GM23338 (cell line): ENCODE measurements around the gene NFIB. TPM values are rescaled to one million over a fixed set of nuclear protein-coding genes. Genes with fewer than 3 reads are reported as not detected.

ENCODE experiments used
- ATAC-seq: fragments of 200-7000 bp; cut with Tn5 transposase; 3 replicates; pipeline ENCODE4 v1.9.1; 2020
- DNase-seq: peaks from one replicate; pipeline ENCODE4 v3.0.0-alpha.2; 2015; ENCODE audit warnings: low spot score
- H2AFZ ChIP-seq: fragments of 200-600 bp; sonication (generic); 2 replicates; pipeline ENCODE4 v1.8.0; 2016; ENCODE audit warnings: antibody characterized with exemption, mild to moderate bottlenecking, moderate library complexity
- H3F3A ChIP-seq: fragments of 200-600 bp; sonication (generic); replicated peaks from 2 replicates; pipeline ENCODE4 v1.8.0; 2017; ENCODE audit warnings: antibody characterized with exemption, mixed run types, low read depth
- H3K27ac ChIP-seq: fragments of 200-600 bp; sonication (generic); 2 replicates; pipeline ENCODE4 v1.6.1; 2016; ENCODE audit warnings: low read depth
- H3K27me3 ChIP-seq: fragments of 200-600 bp; sonication (generic); 2 replicates; pipeline ENCODE4 v1.8.0; 2016; ENCODE audit warnings: mild to moderate bottlenecking, mixed run types, moderate library complexity; ENCODE audit not compliant: insufficient read depth
- H3K36me3 ChIP-seq: fragments of 200-600 bp; sonication (generic); 2 replicates; pipeline ENCODE4 v1.8.0; 2016; ENCODE audit warnings: mild to moderate bottlenecking; ENCODE audit not compliant: insufficient read depth
- H3K4me1 ChIP-seq: fragments of 200-600 bp; sonication (generic); 2 replicates; pipeline ENCODE4 v1.8.0; 2016; ENCODE audit warnings: mild to moderate bottlenecking, moderate library complexity; ENCODE audit not compliant: insufficient read depth
- H3K4me2 ChIP-seq: fragments of 200-600 bp; sonication (generic); 2 replicates; pipeline ENCODE4 v1.7.1; 2017; ENCODE audit warnings: mixed run types
- H3K4me3 ChIP-seq: fragments of 200-600 bp; sonication (generic); 2 replicates; pipeline ENCODE4 v1.6.1; 2016; ENCODE audit warnings: mixed run types
- H3K79me2 ChIP-seq: fragments of 200-600 bp; sonication (generic); replicated peaks from 2 replicates; pipeline ENCODE4 v1.8.0; 2017; ENCODE audit warnings: mild to moderate bottlenecking; ENCODE audit not compliant: insufficient read depth
- H3K9me2 ChIP-seq: fragments of 200-600 bp; sonication (generic); 2 replicates; pipeline ENCODE4 v1.8.0; 2017; ENCODE audit not compliant: insufficient read depth
- H4K20me1 ChIP-seq: fragments of 200-600 bp; sonication (generic); replicated peaks from 2 replicates; pipeline ENCODE4 v1.8.0; 2017; ENCODE audit warnings: mild to moderate bottlenecking; ENCODE audit not compliant: insufficient read depth
- H3K27ac Mint-ChIP-seq: 2 replicates; pipeline ENCODE4 v1.8.0; 2020; ENCODE audit warnings: inconsistent platforms, mild to moderate bottlenecking, moderate library complexity, mixed read lengths
- H3K27me3 Mint-ChIP-seq: 3 replicates; pipeline ENCODE4 v1.8.0; 2022; ENCODE audit warnings: low read depth, mild to moderate bottlenecking, moderate library complexity, mixed read lengths, inconsistent platforms; ENCODE audit not compliant: insufficient read depth, poor library complexity
- H3K36me3 Mint-ChIP-seq: 3 replicates; pipeline ENCODE4 v1.8.0; 2021; ENCODE audit warnings: low read depth, mild to moderate bottlenecking, inconsistent platforms, moderate library complexity, mixed read lengths
- H3K4me1 Mint-ChIP-seq: 3 replicates; pipeline ENCODE4 v1.8.0; 2020; ENCODE audit warnings: mild to moderate bottlenecking, inconsistent platforms, mixed read lengths
- H3K4me3 Mint-ChIP-seq: 3 replicates; pipeline ENCODE4 v1.8.0; 2021; ENCODE audit warnings: moderate library complexity, mild to moderate bottlenecking, inconsistent platforms, mixed read lengths
- H3K9me3 Mint-ChIP-seq: 3 replicates; pipeline ENCODE4 v1.8.0; 2020; ENCODE audit warnings: moderate library complexity, mild to moderate bottlenecking, inconsistent platforms, mixed read lengths
- CREB1 ChIP-seq: fragments of 250-450 bp; sonication (Bioruptor Pico); IDR thresholded peaks from 2 replicates; pipeline ENCODE4 v1.5.0; 2020; ENCODE audit warnings: low read depth, mild to moderate bottlenecking, moderate library complexity
- EZH2 ChIP-seq: fragments of 200-600 bp; sonication (generic); IDR thresholded peaks from one replicate; pipeline ENCODE4 v1.8.0; 2017; ENCODE audit warnings: antibody characterized with exemption, mild to moderate bottlenecking, low read depth; ENCODE audit not compliant: unreplicated experiment
- EZH2phosphoT487 ChIP-seq: fragments of 200-600 bp; sonication (generic); IDR thresholded peaks from one replicate; pipeline ENCODE4 v1.8.1; 2018; ENCODE audit warnings: antibody characterized with exemption; ENCODE audit not compliant: unreplicated experiment
- JUNB ChIP-seq: IDR thresholded peaks from one replicate; pipeline ENCODE4 v1.6.1; 2016; ENCODE audit warnings: antibody characterized with exemption; ENCODE audit not compliant: unreplicated experiment
- POLR2AphosphoS5 ChIP-seq: IDR thresholded peaks from 2 replicates; pipeline ENCODE4 v1.6.1; 2016; ENCODE audit warnings: antibody characterized with exemption, low read depth
- STAT1 ChIP-seq: IDR thresholded peaks from one replicate; pipeline ENCODE4 v1.6.1; 2016; ENCODE audit warnings: antibody characterized with exemption; ENCODE audit not compliant: unreplicated experiment
- ZNF114 ChIP-seq: fragments of 250-450 bp; sonication (Bioruptor Pico); IDR thresholded peaks from 2 replicates; pipeline ENCODE4 v1.5.0; 2020; ENCODE audit warnings: mild to moderate bottlenecking, moderate library complexity
- polyA plus RNA-seq: library from polyadenylated mRNA; unstranded; fragments of >200 nt; fragmentation: Nextera tagmentation; extraction: Ambion mirVana; gene quantifications from 2 replicates; pipeline ENCODE4 v1.2.1, GENCODE V29; 2016
- total RNA-seq: library from RNA; depleted of rRNA; stranded (reverse); fragments of >200 nt; shearing (Covaris generic); gene quantifications from 2 replicates; pipeline ENCODE4 v1.2.3, GENCODE V29; 2014
- TF ChIP-seq, protein P1 (sequence below), 2 experiments: fragments of 200-600 bp in 1 of 2; sonication (generic) in 1 of 2; conservative IDR thresholded peaks; 2 replicates each; pipeline versions ENCODE4 v1.5.1 to v1.6.1; 2016 to 2017; ENCODE audit warnings: antibody characterized with exemption in 2 of 2, low read depth in 2 of 2, mild to moderate bottlenecking in 2 of 2, moderate library complexity in 1 of 2
- TF ChIP-seq, protein P2 (sequence below): fragments of 250-450 bp; sonication (Bioruptor Pico); IDR thresholded peaks from 2 replicates; pipeline ENCODE4 v1.5.0; 2020; ENCODE audit warnings: mild to moderate bottlenecking, moderate library complexity
- TF ChIP-seq, protein P3 (sequence below): IDR thresholded peaks from one replicate; pipeline ENCODE4 v1.6.1; 2018; ENCODE audit warnings: antibody characterized with exemption; ENCODE audit not compliant: unreplicated experiment

The NFIB gene
- total and polyA plus RNA-seq, 2 experiments from 2014 or later, result 3.9 to 4.7 TPM

GRCh38 chr9:14240537-14240936, 73.4 kb downstream of the NFIB start:
- ATAC-seq (no peak), DNase-seq (no peak)
- Mint-ChIP-seq H3K4me1 (peaks cover 58% of the 10 kb centered on the region), H3K36me3 (no peaks in the 10 kb centered on the region), H3K4me3 (no peak overlapping the region), H3K9me3 (no peaks in the 10 kb centered on the region), H3K27ac (no peak overlapping the region; the same call in 1 of the 2 replicates), H3K27me3 (peaks cover 2% of the 10 kb centered on the region)
- Histone ChIP-seq H3K4me2 (no peak overlapping the region), H3K27ac (no peak overlapping the region), H3K9me2 (no peaks in the 10 kb centered on the region), H3F3A (no peaks in the 10 kb centered on the region), H3K4me1 (peaks cover 17% of the 10 kb centered on the region), H3K27me3 (no peaks in the 10 kb centered on the region), H4K20me1 (no peaks in the 10 kb centered on the region), H3K79me2 (no peaks in the 10 kb centered on the region), H2AFZ (no peak overlapping the region), H3K36me3 (no peaks in the 10 kb centered on the region), H3K4me3 (no peak overlapping the region)
- TF ChIP-seq EZH2 (no peak), STAT1 (no peak), ZNF114 (CRISPR knock-in tag) (no peak), CREB1 (no peak), POLR2AphosphoS5 (no peak)

GRCh38 chr9:14238518-14238917, 75.4 kb downstream of the NFIB start:
- H3K27ac ChIP-seq, result peak overlapping the region; percentile 0; the same call in 1 of the 2 replicates
- peaks cover 2% of the 10 kb centered on the region for H3K27me3 Mint-ChIP-seq
- no peaks in the 10 kb centered on the region for H4K20me1 ChIP-seq
- peak; percentile 83 for ATAC-seq
- peak; percentile 69 for DNase-seq
- no peak overlapping the region for H3K4me3 Mint-ChIP-seq
- peaks cover 53% of the 10 kb centered on the region for H3K4me1 Mint-ChIP-seq
- H3K36me3 ChIP-seq, result no peaks in the 10 kb centered on the region
- H3K4me2 ChIP-seq, result 0 out of 2 replicates have a peak overlapping the region, but pooled peaks have one; percentile 28
- H3K79me2 ChIP-seq, result no peaks in the 10 kb centered on the region
- no peak overlapping the region for H3K4me3 ChIP-seq
- peaks cover 21% of the 10 kb centered on the region for H3K4me1 ChIP-seq
- H3K9me2 ChIP-seq, result no peaks in the 10 kb centered on the region
- peak overlapping the region; percentile 60 for H3K27ac Mint-ChIP-seq
- no peaks in the 10 kb centered on the region for H3K27me3 ChIP-seq
- no peaks in the 10 kb centered on the region for H3K36me3 Mint-ChIP-seq
- no peaks in the 10 kb centered on the region for H3F3A ChIP-seq
- H2AFZ ChIP-seq, result no peak overlapping the region
- H3K9me3 Mint-ChIP-seq, result no peaks in the 10 kb centered on the region
- TF ChIP-seq, protein P1, sequence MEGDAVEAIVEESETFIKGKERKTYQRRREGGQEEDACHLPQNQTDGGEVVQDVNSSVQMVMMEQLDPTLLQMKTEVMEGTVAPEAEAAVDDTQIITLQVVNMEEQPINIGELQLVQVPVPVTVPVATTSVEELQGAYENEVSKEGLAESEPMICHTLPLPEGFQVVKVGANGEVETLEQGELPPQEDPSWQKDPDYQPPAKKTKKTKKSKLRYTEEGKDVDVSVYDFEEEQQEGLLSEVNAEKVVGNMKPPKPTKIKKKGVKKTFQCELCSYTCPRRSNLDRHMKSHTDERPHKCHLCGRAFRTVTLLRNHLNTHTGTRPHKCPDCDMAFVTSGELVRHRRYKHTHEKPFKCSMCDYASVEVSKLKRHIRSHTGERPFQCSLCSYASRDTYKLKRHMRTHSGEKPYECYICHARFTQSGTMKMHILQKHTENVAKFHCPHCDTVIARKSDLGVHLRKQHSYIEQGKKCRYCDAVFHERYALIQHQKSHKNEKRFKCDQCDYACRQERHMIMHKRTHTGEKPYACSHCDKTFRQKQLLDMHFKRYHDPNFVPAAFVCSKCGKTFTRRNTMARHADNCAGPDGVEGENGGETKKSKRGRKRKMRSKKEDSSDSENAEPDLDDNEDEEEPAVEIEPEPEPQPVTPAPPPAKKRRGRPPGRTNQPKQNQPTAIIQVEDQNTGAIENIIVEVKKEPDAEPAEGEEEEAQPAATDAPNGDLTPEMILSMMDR (conservative IDR thresholded peaks at IDR 0.05; ENCODE audit: low read depth in 2 of 2), result no peak
- TF ChIP-seq ZNF114 (CRISPR knock-in tag) (no peak), EZH2phosphoT487 (no peak), JUNB (no peak), POLR2AphosphoS5 (no peak), STAT1 (no peak), CREB1 (no peak), EZH2 (no peak)
- TF ChIP-seq, protein P2, sequence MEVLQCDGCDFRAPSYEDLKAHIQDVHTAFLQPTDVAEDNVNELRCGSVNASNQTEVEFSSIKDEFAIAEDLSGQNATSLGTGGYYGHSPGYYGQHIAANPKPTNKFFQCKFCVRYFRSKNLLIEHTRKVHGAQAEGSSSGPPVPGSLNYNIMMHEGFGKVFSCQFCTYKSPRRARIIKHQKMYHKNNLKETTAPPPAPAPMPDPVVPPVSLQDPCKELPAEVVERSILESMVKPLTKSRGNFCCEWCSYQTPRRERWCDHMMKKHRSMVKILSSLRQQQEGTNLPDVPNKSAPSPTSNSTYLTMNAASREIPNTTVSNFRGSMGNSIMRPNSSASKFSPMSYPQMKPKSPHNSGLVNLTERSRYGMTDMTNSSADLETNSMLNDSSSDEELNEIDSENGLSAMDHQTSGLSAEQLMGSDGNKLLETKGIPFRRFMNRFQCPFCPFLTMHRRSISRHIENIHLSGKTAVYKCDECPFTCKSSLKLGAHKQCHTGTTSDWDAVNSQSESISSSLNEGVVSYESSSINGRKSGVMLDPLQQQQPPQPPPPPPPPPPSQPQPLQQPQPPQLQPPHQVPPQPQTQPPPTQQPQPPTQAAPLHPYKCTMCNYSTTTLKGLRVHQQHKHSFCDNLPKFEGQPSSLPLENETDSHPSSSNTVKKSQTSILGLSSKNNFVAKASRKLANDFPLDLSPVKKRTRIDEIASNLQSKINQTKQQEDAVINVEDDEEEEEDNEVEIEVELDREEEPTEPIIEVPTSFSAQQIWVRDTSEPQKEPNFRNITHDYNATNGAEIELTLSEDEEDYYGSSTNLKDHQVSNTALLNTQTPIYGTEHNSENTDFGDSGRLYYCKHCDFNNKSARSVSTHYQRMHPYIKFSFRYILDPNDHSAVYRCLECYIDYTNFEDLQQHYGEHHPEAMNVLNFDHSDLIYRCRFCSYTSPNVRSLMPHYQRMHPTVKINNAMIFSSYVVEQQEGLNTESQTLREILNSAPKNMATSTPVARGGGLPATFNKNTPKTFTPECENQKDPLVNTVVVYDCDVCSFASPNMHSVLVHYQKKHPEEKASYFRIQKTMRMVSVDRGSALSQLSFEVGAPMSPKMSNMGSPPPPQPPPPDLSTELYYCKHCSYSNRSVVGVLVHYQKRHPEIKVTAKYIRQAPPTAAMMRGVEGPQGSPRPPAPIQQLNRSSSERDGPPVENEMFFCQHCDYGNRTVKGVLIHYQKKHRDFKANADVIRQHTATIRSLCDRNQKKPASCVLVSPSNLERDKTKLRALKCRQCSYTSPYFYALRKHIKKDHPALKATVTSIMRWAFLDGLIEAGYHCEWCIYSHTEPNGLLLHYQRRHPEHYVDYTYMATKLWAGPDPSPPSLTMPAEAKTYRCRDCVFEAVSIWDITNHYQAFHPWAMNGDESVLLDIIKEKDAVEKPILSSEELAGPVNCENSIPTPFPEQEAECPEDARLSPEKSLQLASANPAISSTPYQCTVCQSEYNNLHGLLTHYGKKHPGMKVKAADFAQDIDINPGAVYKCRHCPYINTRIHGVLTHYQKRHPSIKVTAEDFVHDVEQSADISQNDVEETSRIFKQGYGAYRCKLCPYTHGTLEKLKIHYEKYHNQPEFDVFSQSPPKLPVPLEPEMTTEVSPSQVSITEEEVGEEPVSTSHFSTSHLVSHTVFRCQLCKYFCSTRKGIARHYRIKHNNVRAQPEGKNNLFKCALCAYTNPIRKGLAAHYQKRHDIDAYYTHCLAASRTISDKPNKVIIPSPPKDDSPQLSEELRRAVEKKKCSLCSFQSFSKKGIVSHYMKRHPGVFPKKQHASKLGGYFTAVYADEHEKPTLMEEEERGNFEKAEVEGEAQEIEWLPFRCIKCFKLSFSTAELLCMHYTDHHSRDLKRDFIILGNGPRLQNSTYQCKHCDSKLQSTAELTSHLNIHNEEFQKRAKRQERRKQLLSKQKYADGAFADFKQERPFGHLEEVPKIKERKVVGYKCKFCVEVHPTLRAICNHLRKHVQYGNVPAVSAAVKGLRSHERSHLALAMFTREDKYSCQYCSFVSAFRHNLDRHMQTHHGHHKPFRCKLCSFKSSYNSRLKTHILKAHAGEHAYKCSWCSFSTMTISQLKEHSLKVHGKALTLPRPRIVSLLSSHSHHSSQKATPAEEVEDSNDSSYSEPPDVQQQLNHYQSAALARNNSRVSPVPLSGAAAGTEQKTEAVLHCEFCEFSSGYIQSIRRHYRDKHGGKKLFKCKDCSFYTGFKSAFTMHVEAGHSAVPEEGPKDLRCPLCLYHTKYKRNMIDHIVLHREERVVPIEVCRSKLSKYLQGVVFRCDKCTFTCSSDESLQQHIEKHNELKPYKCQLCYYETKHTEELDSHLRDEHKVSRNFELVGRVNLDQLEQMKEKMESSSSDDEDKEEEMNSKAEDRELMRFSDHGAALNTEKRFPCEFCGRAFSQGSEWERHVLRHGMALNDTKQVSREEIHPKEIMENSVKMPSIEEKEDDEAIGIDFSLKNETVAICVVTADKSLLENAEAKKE (CRISPR knock-in tag), result no peak
- TF ChIP-seq, protein P3, sequence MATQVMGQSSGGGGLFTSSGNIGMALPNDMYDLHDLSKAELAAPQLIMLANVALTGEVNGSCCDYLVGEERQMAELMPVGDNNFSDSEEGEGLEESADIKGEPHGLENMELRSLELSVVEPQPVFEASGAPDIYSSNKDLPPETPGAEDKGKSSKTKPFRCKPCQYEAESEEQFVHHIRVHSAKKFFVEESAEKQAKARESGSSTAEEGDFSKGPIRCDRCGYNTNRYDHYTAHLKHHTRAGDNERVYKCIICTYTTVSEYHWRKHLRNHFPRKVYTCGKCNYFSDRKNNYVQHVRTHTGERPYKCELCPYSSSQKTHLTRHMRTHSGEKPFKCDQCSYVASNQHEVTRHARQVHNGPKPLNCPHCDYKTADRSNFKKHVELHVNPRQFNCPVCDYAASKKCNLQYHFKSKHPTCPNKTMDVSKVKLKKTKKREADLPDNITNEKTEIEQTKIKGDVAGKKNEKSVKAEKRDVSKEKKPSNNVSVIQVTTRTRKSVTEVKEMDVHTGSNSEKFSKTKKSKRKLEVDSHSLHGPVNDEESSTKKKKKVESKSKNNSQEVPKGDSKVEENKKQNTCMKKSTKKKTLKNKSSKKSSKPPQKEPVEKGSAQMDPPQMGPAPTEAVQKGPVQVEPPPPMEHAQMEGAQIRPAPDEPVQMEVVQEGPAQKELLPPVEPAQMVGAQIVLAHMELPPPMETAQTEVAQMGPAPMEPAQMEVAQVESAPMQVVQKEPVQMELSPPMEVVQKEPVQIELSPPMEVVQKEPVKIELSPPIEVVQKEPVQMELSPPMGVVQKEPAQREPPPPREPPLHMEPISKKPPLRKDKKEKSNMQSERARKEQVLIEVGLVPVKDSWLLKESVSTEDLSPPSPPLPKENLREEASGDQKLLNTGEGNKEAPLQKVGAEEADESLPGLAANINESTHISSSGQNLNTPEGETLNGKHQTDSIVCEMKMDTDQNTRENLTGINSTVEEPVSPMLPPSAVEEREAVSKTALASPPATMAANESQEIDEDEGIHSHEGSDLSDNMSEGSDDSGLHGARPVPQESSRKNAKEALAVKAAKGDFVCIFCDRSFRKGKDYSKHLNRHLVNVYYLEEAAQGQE, result no peak
